Progenitor cell of endocrine pancreas (in vitro differentiated cells): ENCODE measurements around the gene FIS1. TPM values are rescaled to one million over a fixed set of nuclear protein-coding genes. Genes with fewer than 3 reads are reported as not detected.

ENCODE experiments used
- DNase-seq: peaks from one replicate; pipeline ENCODE4 v3.0.0; 2021; ENCODE audit warnings: low spot score; ENCODE audit not compliant: unreplicated experiment
- H3K27ac Mint-ChIP-seq: 2 replicates; pipeline ENCODE4 v1.8.0; 2021; ENCODE audit warnings: mild to moderate bottlenecking, moderate library complexity, mixed read lengths
- H3K27me3 Mint-ChIP-seq: 2 replicates; pipeline ENCODE4 v1.8.0; 2021; ENCODE audit warnings: mixed read lengths
- H3K36me3 Mint-ChIP-seq: 2 replicates; pipeline ENCODE4 v1.8.0; 2022; ENCODE audit warnings: mixed read lengths; ENCODE audit not compliant: insufficient read depth
- H3K4me1 Mint-ChIP-seq: 2 replicates; pipeline ENCODE4 v1.8.0; 2021; ENCODE audit warnings: low read depth, mixed read lengths
- H3K4me3 Mint-ChIP-seq: 2 replicates; pipeline ENCODE4 v1.8.0; 2021; ENCODE audit warnings: low read depth, mild to moderate bottlenecking, moderate library complexity, mixed read lengths
- H3K9me3 Mint-ChIP-seq: 2 replicates; pipeline ENCODE4 v1.8.0; 2021; ENCODE audit warnings: low read depth, mixed read lengths
- CTCF ChIP-seq: fragments of 200-600 bp; sonication (generic); IDR thresholded peaks from one replicate; pipeline ENCODE4 v1.5.0; 2021; ENCODE audit warnings: antibody characterized with exemption, mild to moderate bottlenecking; ENCODE audit not compliant: unreplicated experiment
- total RNA-seq: library from RNA; stranded (reverse); gene quantifications from 2 replicates; pipeline ENCODE4 v1.2.1, GENCODE V29; 2021

The FIS1 gene
- total RNA-seq, 1 donor from 2014 or later: 118 TPM

- Mint-ChIP-seq H3K4me3 (no peak overlapping the region), H3K27me3 (no peaks in the 10 kb centered on the region), H3K4me1 (peaks cover 22% of the 10 kb centered on the region), H3K9me3 (no peaks in the 10 kb centered on the region), H3K27ac (peak overlapping the region; percentile 61), H3K36me3 (peaks cover 6% of the 10 kb centered on the region)
- no peak for TF ChIP-seq CTCF
- no peak for DNase-seq
These were observed 4.5 kb downstream of the FIS1 start for GRCh38 chr7:101240226-101241014.

- Mint-ChIP-seq H3K4me3 (no peak overlapping the region), H3K9me3 (no peaks in the 10 kb centered on the region), H3K4me1 (peaks cover 21% of the 10 kb centered on the region), H3K27me3 (no peaks in the 10 kb centered on the region), H3K36me3 (peaks cover 5% of the 10 kb centered on the region), H3K27ac (no peak overlapping the region)
- no peak for TF ChIP-seq CTCF
- DNase-seq: no peak
These were observed 5.0 kb downstream of the FIS1 start for GRCh38 chr7:101239951-101240220.

- H3K27me3 Mint-ChIP-seq: no peaks in the 10 kb centered on the region
- H3K27ac Mint-ChIP-seq: peak overlapping the region; percentile 90
- no peak for TF ChIP-seq CTCF
- H3K36me3 Mint-ChIP-seq: peaks cover 5% of the 10 kb centered on the region
- DNase-seq: no peak
- peaks cover 21% of the 10 kb centered on the region for H3K4me1 Mint-ChIP-seq
- H3K4me3 Mint-ChIP-seq: no peak overlapping the region
- H3K9me3 Mint-ChIP-seq: no peaks in the 10 kb centered on the region
These were observed 5.5 kb downstream of the FIS1 start for GRCh38 chr7:101239191-101239950.

- no peak for TF ChIP-seq CTCF
- peak; percentile 36 for DNase-seq
- Mint-ChIP-seq H3K4me1 (peaks cover 18% of the 10 kb centered on the region), H3K9me3 (no peaks in the 10 kb centered on the region), H3K36me3 (peaks cover 5% of the 10 kb centered on the region), H3K4me3 (no peak overlapping the region), H3K27me3 (no peaks in the 10 kb centered on the region), H3K27ac (peak overlapping the region; percentile 90)
These were observed 6.4 kb downstream of the FIS1 start for GRCh38 chr7:101238226-101239182.
